Neuronal stem cell (in vitro differentiated cells): Measurements from ENCODE around the gene PYCARD.
A peak's percentile ranks its signal among the peaks of the same experiment; 100 is the strongest.

Experiments
- DNase-seq: peaks from one replicate; pipeline ENCODE4 v3.0.0-alpha.2; 2013; ENCODE audit warnings: low spot score
- H2AFZ ChIP-seq: one replicate; pipeline ENCODE4 v1.6.1; 2013; ENCODE audit warnings: mild to moderate bottlenecking, low read length, inconsistent platforms
- H2AK5ac ChIP-seq: 2 replicates; pipeline ENCODE4 v1.6.1; 2013; ENCODE audit warnings: low read depth, mild to moderate bottlenecking, inconsistent platforms, low read length, moderate library complexity, mixed read lengths
- H2BK120ac ChIP-seq: 2 replicates; pipeline ENCODE4 v1.6.1; 2013; ENCODE audit warnings: low read depth, mild to moderate bottlenecking, inconsistent platforms, low read length, moderate library complexity, mixed read lengths
- H2BK12ac ChIP-seq: one replicate; pipeline ENCODE4 v1.6.1; 2013; ENCODE audit warnings: low read length, inconsistent platforms
- H2BK15ac ChIP-seq: 2 replicates; pipeline ENCODE4 v1.6.1; 2013; ENCODE audit warnings: mild to moderate bottlenecking, low read length, inconsistent platforms, mixed read lengths
- H2BK5ac ChIP-seq: one replicate; pipeline ENCODE4 v1.6.1; 2013; ENCODE audit warnings: inconsistent platforms, mild to moderate bottlenecking, low read length, moderate library complexity
- H3K14ac ChIP-seq: one replicate; pipeline ENCODE4 v1.6.1; 2013; ENCODE audit warnings: low read length, inconsistent platforms
- H3K18ac ChIP-seq: 2 replicates; pipeline ENCODE4 v1.6.1; 2013; ENCODE audit warnings: low read length, inconsistent platforms
- H3K23ac ChIP-seq: 2 replicates; pipeline ENCODE4 v1.6.1; 2013; ENCODE audit warnings: low read depth, mild to moderate bottlenecking, mixed read lengths, low read length, inconsistent platforms; ENCODE audit not compliant: poor library complexity
- H3K27ac ChIP-seq: replicated peaks from 3 replicates; pipeline ENCODE4 v1.5.1; 2013; ENCODE audit warnings: low read length, inconsistent platforms
- H3K27me3 ChIP-seq, 3 experiments: 2 replicates each; pipeline ENCODE4 v1.6.1; 2013; ENCODE audit warnings: low read length in 3 of 3, mild to moderate bottlenecking in 2 of 3, inconsistent platforms in 1 of 3, low read depth in 1 of 3, mixed read lengths in 1 of 3, moderate library complexity in 1 of 3; ENCODE audit not compliant: control insufficient read depth in 3 of 3, insufficient read depth in 3 of 3
- H3K36me3 ChIP-seq, 2 donors: replicated peaks in 1 of 2; 2 replicates each; pipeline ENCODE4 v1.6.1; 2013; ENCODE audit warnings: low read length in 2 of 2; ENCODE audit not compliant: control insufficient read depth in 2 of 2, insufficient read depth in 2 of 2
- H3K4ac ChIP-seq: 2 replicates; pipeline ENCODE4 v1.6.1; 2013; ENCODE audit warnings: inconsistent platforms, mild to moderate bottlenecking, low read length, moderate library complexity
- H3K4me1 ChIP-seq, 2 donors: 1 replicate in 1 of 2; 2 replicates in 1 of 2; pipeline ENCODE4 v1.6.1; 2013; ENCODE audit warnings: low read length in 2 of 2, low read depth in 1 of 2; ENCODE audit not compliant: control insufficient read depth in 2 of 2, insufficient read depth in 1 of 2
- H3K4me2 ChIP-seq: one replicate; pipeline ENCODE4 v1.6.1; 2013; ENCODE audit warnings: mild to moderate bottlenecking, low read length, inconsistent platforms; ENCODE audit not compliant: insufficient read depth, poor library complexity, severe bottlenecking
- H3K4me3 ChIP-seq, 2 donors: 2 replicates each; pipeline ENCODE4 v1.5.1; 2013; ENCODE audit warnings: low read length in 2 of 2, mild to moderate bottlenecking in 2 of 2, inconsistent platforms in 1 of 2, moderate library complexity in 1 of 2
- H3K79me1 ChIP-seq: one replicate; pipeline ENCODE4 v1.6.1; 2013; ENCODE audit warnings: low read depth, mild to moderate bottlenecking, inconsistent platforms, low read length, moderate library complexity
- H3K9ac ChIP-seq: one replicate; pipeline ENCODE4 v1.6.1; 2013; ENCODE audit warnings: mild to moderate bottlenecking, low read depth, low read length, inconsistent platforms; ENCODE audit not compliant: poor library complexity
- H3K9me3 ChIP-seq, 2 donors: replicated peaks in 1 of 2; 2 replicates each; pipeline versions ENCODE3 to v1.6.1; 2013; ENCODE audit warnings: low read length in 2 of 2, mild to moderate bottlenecking in 2 of 2, inconsistent platforms in 1 of 2, low read depth in 1 of 2, mixed read lengths in 1 of 2, moderate library complexity in 1 of 2; ENCODE audit not compliant: control insufficient read depth in 2 of 2, insufficient read depth in 1 of 2
- H4K8ac ChIP-seq: one replicate; pipeline ENCODE4 v1.6.1; 2013; ENCODE audit warnings: low read depth, mild to moderate bottlenecking, inconsistent platforms, low read length, moderate library complexity
- H4K91ac ChIP-seq: one replicate; pipeline ENCODE4 v1.6.1; 2013; ENCODE audit warnings: low read length, low read depth, mild to moderate bottlenecking, inconsistent platforms; ENCODE audit not compliant: poor library complexity
- whole genome bisulfite sequencing, 2 donors: extraction: QIAGEN DNeasy Blood & Tissue Kit; methylation state at CpG; one replicate each; pipeline ENCODE4 v1.1.7; 2013; ENCODE audit warnings: missing lambda C conversion rate in 2 of 2, mixed read lengths in 1 of 2; ENCODE audit not compliant: insufficient read length in 2 of 2, insufficient replicate concordance in 1 of 2; ENCODE audit errors: extremely low coverage in 2 of 2; 5-methylcytosine and 5-hydroxymethylcytosine counted together

Gene PYCARD

DNA sequence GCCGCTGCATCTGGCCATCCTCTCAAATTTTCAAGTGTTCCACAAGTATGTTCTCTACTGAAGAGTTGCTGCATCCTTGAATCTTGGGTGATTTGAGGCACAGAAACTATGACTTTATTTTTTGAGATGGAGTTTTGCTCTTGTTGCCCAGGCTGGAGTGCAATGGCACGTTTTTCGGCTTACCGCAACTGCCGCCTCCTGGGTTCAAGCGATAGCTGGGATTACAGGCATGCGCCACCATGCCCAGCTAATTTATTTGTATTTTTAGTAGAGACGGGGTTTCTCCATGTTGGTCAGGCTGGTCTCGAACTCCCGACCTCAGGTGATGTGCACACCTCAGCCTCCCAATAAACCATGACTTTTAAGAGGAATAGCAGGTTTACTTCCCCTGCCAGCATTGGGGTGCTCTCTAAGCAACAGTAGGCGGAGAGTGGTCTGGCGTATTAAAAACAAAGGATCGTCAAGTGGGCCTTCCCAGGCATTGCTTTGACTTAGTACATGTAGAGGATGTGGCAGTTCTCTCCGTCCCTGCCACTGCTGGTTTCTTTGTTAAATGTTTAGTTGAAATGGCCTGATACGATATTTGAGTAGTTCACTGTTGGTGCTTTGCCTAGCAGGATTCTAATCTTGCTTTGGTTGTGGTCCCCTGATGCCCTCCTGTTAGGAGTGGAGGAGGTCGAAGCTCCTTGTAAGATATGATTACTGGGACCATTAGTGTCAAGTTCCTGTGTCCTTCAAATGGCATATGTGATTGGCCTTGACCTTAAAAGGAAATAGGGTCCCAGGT, 9.5 kb downstream of the PYCARD start:
- Histone ChIP-seq H2BK15ac (no peak overlapping the region), H3K27me3 (no peaks in the 10 kb centered on the region), H4K8ac (no peak overlapping the region), H4K91ac (no peak overlapping the region), H2BK120ac (no peak overlapping the region), H3K36me3 (peaks cover 63 to 98% of the 10 kb centered on the region in 2 donors), H3K4me3 (no peak overlapping the region), H3K23ac (no peak overlapping the region), H3K4ac (no peak overlapping the region), H2AK5ac (no peak overlapping the region), H2BK5ac (no peak overlapping the region), H3K4me1 (no peaks in the 10 kb centered on the region), H3K18ac (no peak overlapping the region), H3K14ac (no peak overlapping the region), H2BK12ac (no peak overlapping the region), H3K79me1 (peaks cover 7% of the 10 kb centered on the region), H3K4me2 (no peak overlapping the region), H2AFZ (no peak overlapping the region), H3K27ac (no peak overlapping the region), H3K9ac (no peak overlapping the region), H3K9me3 (no peaks in the 10 kb centered on the region)
- DNase-seq = no peak
- no CpG with 5 or more reads among the region's 16 CpGs for WGBS, 2 donors

DNA sequence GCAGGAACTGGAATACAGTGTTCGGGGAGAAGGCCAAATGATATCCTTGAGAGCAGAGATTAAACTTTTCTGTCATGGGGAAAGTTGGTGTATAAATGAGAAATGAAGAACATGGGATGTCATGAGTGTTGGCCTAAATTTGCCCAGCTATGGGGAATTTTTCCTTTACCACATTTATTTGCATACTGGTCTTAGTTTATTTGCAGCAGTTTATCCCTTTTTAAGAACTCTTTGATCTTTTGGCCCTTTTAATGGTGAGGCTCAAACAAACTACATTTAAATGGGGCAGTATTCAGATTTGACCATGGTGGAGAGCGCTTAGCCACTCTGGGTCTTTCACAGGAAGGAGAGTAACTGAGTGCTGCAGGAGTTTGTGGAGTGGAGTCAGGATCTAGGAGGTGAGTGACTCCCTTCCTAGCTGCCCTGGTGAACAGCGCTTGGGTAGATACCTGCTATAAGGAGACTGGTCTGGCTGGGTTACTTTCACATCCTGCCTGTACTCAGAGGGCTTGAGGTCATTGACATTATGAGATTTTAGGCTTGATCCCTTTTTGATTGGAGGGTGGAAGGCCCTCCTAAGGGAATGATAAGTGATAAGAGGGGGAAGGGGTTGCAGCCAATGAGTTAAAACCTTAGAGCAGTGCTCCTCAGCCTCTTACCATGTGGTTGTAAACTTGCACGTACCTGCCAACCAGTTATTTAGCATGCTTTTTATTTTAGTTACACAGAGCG, 10.7 kb downstream of the PYCARD start:
- H3K4me3 ChIP-seq = no peak overlapping the region
- no peak overlapping the region for H3K4me2 ChIP-seq
- no peaks in the 10 kb centered on the region for H3K27me3 ChIP-seq
- no peak overlapping the region for H2BK5ac ChIP-seq
- H3K14ac ChIP-seq = no peak overlapping the region
- DNase-seq = no peak
- H3K9me3 ChIP-seq = no peaks in the 10 kb centered on the region
- H3K23ac ChIP-seq = no peak overlapping the region
- no peak overlapping the region for H4K91ac ChIP-seq
- no peak overlapping the region for H2BK12ac ChIP-seq
- no CpG with 5 or more reads among the region's 5 CpGs for WGBS, 2 donors
- peaks cover 71 to 100% of the 10 kb centered on the region in 2 donors for H3K36me3 ChIP-seq
- no peak overlapping the region for H2AK5ac ChIP-seq
- peak overlapping the region; percentile 15 for H3K27ac ChIP-seq
- no peaks in the 10 kb centered on the region for H3K4me1 ChIP-seq
- H2BK15ac ChIP-seq = no peak overlapping the region
- peaks cover 7% of the 10 kb centered on the region for H3K79me1 ChIP-seq
- no peak overlapping the region for H2AFZ ChIP-seq
- H3K18ac ChIP-seq = no peak overlapping the region
- no peak overlapping the region for H2BK120ac ChIP-seq
- no peak overlapping the region for H4K8ac ChIP-seq
- H3K4ac ChIP-seq = no peak overlapping the region
- H3K9ac ChIP-seq = no peak overlapping the region

DNA sequence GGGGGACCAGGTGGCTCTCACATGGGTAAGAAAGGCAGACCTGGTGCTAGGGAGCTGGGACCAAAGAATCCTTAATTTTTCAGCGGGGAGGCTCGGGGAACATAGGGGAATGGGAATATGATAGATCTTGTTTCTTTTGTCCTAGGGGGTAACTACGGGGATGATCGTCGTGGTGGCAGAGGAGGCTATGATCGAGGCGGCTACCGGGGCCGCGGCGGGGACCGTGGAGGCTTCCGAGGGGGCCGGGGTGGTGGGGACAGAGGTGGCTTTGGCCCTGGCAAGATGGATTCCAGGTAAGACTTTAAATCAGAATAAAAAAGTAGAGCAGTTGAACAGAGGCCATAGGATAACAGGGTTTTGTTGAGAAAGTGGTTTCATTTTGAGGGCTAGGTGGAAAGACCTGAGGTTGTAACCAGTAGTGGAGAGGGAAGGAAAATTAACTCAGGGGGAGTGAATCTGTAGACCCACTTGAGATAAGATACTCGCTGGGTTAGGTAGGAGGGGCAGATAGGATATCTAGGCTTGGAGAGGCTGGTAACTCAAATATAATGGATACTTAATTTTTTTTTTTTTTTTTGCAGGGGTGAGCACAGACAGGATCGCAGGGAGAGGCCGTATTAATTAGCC, 11.6 kb downstream of the PYCARD start:
- Histone ChIP-seq H3K27ac (no peak overlapping the region), H2BK5ac (no peak overlapping the region), H3K79me1 (peaks cover 5% of the 10 kb centered on the region), H3K18ac (no peak overlapping the region), H3K4me3 (no peak overlapping the region), H3K23ac (no peak overlapping the region), H3K27me3 (no peaks in the 10 kb centered on the region), H2BK15ac (no peak overlapping the region), H3K36me3 (peaks cover 76 to 100% of the 10 kb centered on the region in 2 donors), H3K4ac (no peak overlapping the region), H3K4me1 (no peaks in the 10 kb centered on the region), H3K9me3 (no peaks in the 10 kb centered on the region), H4K8ac (no peak overlapping the region), H2BK120ac (no peak overlapping the region), H3K14ac (no peak overlapping the region), H3K9ac (no peak overlapping the region), H2AK5ac (no peak overlapping the region), H2AFZ (no peak overlapping the region), H2BK12ac (no peak overlapping the region), H3K4me2 (no peak overlapping the region), H4K91ac (no peak overlapping the region)
- no CpG with 5 or more reads among the region's 17 CpGs for WGBS, 2 donors
- no peak for DNase-seq

DNA sequence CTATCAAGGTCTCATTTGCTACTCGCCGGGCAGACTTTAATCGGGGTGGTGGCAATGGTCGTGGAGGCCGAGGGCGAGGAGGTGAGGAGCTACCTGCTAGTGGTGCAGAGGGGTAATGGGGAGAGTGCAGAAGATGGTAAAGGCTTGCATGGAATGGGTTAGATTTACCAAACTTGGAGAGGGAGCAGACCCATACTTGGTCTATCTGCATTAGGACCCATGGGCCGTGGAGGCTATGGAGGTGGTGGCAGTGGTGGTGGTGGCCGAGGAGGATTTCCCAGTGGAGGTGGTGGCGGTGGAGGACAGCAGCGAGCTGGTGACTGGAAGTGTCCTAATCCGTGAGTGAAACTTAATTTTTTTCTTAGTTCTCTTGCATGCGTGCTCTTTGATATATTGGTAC, 12.5 kb downstream of the PYCARD start:
- H3K27ac ChIP-seq = no peak overlapping the region
- no peak overlapping the region for H2AFZ ChIP-seq
- H2BK12ac ChIP-seq = no peak overlapping the region
- H4K91ac ChIP-seq = no peak overlapping the region
- H2BK5ac ChIP-seq = no peak overlapping the region
- H3K14ac ChIP-seq = no peak overlapping the region
- H3K4ac ChIP-seq = no peak overlapping the region
- no peak overlapping the region for H2AK5ac ChIP-seq
- H2BK15ac ChIP-seq = no peak overlapping the region
- no peaks in the 10 kb centered on the region for H3K27me3 ChIP-seq
- no peaks in the 10 kb centered on the region for H3K9me3 ChIP-seq
- no peak overlapping the region for H3K4me3 ChIP-seq
- H3K18ac ChIP-seq = no peak overlapping the region
- H3K23ac ChIP-seq = no peak overlapping the region
- peaks cover 79 to 100% of the 10 kb centered on the region in 2 donors for H3K36me3 ChIP-seq
- no peaks in the 10 kb centered on the region for H3K4me1 ChIP-seq
- H3K9ac ChIP-seq = peak overlapping the region; percentile 32
- H4K8ac ChIP-seq = no peak overlapping the region
- peaks cover 6% of the 10 kb centered on the region for H3K79me1 ChIP-seq
- no peak overlapping the region for H2BK120ac ChIP-seq
- no peak for DNase-seq
- no peak overlapping the region for H3K4me2 ChIP-seq
- no CpG with 5 or more reads among the region's 12 CpGs for WGBS, 2 donors
